ENCODE results near the gene CHIT1.
A peak's percentile ranks its signal among the peaks of the same experiment; 100 is the strongest.

Gene CHIT1

DNA sequence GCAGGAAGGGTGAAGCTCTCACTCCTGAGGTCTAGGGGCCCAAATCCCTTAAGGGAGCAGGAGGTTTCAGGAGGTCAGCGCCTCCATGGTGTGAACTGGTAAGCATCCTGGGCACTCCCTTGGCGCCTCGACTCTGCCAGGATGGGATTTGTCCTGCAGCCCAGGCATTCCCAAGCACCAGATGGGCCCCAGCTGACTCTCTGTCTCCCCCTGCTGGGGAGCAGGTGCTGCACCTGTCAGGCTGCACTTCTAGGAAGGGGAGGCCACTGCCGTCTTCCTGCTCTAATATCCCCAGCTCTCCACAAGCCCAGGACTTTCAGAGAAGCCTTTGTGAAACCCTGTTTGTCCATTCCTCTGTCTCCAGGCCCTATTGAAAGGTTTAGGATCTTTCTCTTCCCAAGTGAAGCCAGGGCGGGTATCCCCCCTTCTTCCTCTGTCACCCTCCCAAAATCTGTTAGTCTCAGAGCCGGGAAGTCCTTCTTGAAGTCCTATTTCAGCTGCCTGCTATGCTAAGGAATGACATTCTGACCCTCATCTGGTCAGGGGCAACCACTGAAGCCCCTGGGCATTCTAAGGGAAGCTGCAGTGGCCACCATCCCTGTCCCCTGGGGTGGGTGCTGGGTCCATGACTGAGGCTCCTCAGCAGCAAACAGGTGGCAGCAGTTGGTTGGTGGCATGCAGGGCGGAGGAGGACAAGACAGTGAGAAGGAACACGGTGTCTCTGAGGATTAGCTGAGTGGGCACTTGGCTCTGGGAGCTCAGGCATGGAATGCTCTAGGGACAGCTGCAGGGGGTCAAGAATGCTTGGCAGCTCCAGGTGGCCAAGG is 57.1 kb downstream of the CHIT1 start:
- peak; percentile 92 for DNase-seq

- no peak for DNase-seq
These were observed 57.9 kb downstream of the CHIT1 start for GRCh38 chr1:203171341-203172183.

DNA sequence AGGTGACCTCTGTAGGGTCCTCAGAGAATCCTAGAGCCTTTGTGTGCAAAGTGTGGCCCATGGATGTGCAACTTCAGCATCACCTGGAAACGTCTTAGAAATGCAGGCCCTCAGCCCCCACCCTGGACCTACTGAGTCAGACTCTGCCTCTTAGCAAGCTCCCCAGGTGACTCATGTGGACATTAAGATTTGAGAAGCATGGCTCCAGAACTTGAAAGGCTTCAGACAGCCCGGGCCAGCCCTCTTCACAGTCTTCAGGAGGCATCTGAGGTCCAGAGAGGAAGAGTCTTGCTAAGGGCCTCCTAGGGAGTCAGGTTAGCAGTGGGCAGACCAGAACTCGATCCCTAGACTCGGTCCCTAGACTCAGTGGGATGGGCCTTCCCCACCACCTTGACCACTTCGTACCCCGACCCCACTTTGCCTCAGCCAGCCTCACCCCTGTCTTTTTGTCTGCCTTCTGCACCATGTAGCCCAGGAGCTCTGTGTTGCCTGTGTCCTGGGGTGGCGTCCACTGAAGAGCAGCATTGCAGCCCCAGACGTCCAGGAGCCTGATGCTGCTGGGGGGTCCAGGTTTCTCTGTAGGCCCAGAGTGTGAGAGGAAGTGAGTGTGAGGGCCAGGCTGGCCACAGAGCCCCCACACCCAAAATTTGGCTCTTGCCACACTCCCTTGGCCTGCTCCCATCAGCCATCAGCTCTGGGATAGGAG is 58.7 kb downstream of the CHIT1 start:
- DNase-seq = no peak

- DNase-seq = no peak
These were observed 59.5 kb downstream of the CHIT1 start for GRCh38 chr1:203169770-203170520.

DNA sequence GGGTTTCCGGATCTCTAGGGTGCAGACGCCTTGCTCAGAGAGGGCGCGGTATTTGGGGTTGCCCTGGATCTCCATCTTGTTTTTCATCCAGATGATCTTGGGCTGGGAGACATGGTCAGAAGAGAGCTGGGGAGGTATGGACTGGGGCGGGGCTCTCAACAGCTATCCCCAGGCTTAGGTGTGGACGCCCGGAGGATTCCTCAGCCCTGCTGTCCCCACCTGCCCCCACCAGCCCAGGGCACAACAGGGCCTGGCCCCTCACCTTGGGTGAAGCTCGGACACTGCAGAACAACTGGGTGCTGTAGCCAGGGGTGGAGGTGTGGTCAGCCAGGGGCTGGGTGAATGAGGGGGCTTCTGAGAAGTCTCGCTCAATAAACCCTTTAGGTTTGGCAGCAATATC is 60.5 kb downstream of the CHIT1 start:
- DNase-seq = no peak

DNA sequence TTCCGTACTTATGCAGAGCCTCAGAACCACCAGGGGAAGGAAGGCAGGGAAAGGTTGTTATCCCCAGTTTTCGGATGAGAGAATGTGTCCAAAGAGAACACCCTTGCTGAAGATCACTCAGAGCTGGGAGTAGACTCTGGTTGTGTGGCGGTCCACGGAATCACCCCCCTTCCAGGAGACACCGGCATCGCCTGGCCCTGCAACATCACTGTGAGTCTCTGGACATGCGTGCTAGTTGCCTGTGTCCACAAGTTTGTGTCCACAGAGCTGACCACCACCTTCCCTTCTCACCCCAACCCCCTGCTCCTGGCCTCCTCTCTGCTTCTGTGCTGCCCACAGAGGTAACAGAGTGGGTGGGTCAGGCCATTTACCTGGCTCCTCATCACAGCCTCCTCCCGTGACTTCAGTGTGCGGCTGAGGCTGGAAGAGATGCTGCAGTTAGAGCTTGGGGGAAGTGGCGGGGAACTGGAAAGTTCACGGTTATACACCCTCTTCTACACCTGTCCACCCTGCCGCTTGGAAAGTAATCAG is 61.2 kb downstream of the CHIT1 start:
- no peak for DNase-seq

DNA sequence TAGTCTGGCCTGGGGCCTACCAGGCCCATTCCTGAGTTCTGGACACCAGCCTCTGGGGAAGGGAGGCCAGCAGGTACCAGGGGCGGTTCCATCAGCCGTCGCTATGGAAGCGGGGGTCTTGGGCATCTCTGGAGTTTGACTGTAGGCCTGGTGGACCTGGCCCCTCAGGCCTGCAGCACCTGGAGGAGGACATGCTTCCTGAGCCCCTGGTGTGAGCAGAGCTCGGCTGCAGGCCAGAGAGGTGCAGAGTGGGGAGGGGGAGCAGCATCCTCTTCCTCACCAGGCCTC is 61.6 kb downstream of the CHIT1 start:
- no peak for DNase-seq

GRCh38 chr1:203167026-203167912 is 62.2 kb downstream of the CHIT1 start:
- DNase-seq = no peak

- DNase-seq = peak; percentile 70
These were observed 63.1 kb downstream of the CHIT1 start for GRCh38 chr1:203166192-203166940.
